ENCODE measurements around the gene SLC13A2.

GRCh38 chr17:28521311-28522085 lies 48.1 kb downstream of the SLC13A2 start:
- TF ChIP-seq EZH2 (IDR thresholded peaks at IDR 0.05; ENCODE audit: low read depth, unreplicated experiment) (no peak), JUNB (IDR thresholded peaks at IDR 0.05; ENCODE audit: unreplicated experiment) (no peak), CTCF (conservative IDR thresholded peaks at IDR 0.05; ENCODE audit: low read depth in 2 of 2) (no peak), NANOG (IDR thresholded peaks at IDR 0.05; ENCODE audit: borderline replicate concordance) (no peak), STAT1 (IDR thresholded peaks at IDR 0.05; ENCODE audit: unreplicated experiment) (no peak), POLR2AphosphoS5 (IDR thresholded peaks at IDR 0.05; ENCODE audit: low read depth) (no peak)

Measured in GM23338 (cell line).